Measurements from ENCODE around the gene ZNF469.

DNA sequence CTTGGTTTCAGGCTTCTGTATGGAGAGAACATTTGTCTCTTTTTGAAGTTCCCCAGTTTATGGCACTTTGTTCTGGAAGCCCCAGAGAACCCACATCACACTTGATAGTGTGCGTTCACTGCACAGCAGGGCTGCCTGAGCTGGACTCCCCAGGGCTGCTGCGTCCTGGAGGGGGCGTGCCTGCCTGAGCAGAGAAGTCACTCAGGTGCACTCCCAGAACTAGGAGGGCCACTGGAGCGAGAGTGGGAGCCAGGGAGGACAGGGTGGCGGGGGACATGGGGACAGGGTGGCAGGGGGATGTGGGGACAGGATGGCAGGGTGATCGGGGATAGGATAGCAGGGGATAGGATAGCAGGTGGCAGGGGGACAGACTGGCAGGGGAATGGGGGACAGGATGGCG lies 43.9 kb upstream of the ZNF469 start:
- TF ChIP-seq, protein P1, sequence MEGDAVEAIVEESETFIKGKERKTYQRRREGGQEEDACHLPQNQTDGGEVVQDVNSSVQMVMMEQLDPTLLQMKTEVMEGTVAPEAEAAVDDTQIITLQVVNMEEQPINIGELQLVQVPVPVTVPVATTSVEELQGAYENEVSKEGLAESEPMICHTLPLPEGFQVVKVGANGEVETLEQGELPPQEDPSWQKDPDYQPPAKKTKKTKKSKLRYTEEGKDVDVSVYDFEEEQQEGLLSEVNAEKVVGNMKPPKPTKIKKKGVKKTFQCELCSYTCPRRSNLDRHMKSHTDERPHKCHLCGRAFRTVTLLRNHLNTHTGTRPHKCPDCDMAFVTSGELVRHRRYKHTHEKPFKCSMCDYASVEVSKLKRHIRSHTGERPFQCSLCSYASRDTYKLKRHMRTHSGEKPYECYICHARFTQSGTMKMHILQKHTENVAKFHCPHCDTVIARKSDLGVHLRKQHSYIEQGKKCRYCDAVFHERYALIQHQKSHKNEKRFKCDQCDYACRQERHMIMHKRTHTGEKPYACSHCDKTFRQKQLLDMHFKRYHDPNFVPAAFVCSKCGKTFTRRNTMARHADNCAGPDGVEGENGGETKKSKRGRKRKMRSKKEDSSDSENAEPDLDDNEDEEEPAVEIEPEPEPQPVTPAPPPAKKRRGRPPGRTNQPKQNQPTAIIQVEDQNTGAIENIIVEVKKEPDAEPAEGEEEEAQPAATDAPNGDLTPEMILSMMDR (IDR thresholded peaks at IDR 0.05), result no peak
- no peak for TF ChIP-seq POLR2A (IDR thresholded peaks at IDR 0.05)

All from testis (tissue), 2 donors.